ENCODE measurements around the gene PRPF6. TPM values are rescaled to one million over a fixed set of nuclear protein-coding genes. Genes with fewer than 3 reads are reported as not detected.

PRPF6 gene
- total and polyA plus RNA-seq, 9 donors: 42.8 to 64.4 (median 57.6) TPM

DNA sequence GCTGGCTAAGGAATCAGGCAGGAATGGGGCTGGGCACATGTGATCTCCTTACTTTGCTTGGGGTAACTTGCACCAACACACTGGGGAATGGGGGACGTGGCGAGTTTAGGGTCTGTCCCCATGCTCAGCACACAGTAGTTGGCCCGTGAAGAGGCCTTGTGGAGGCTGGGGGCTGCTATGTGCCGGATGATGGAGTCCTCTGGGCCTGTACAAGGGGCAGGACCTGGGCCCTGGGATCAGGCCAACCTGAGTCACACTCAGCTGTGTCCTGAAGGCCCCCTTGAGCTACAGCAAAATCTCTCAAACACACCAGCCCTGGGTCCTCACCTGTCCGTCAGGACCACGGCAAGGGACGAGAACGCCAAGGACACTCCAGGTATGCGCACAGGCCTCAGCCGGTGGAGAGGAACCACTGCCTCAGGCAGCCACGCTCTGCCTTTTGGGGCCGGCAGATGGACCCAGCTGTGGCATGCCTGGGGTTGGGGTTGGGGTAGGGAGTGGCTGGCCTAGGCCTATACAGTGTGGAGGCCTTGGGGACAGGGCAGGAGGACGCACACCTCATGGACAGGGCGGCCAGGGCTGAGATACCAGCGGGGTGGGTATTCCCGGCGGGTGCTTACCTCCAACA lies 35.8 kb upstream of the PRPF6 start:
- H3K9me3 ChIP-seq (replicated peaks; ENCODE audit: control insufficient read depth, low read depth, low read length): no peaks in the 10 kb centered on the region
- DNase-seq: peak; percentile 8
- no peak overlapping the region for H3K4me3 ChIP-seq (ENCODE audit: low read length)
- peaks cover 45% of the 10 kb centered on the region for H3K4me1 ChIP-seq (ENCODE audit: control insufficient read depth, insufficient read depth, low read length)
- no peaks in the 10 kb centered on the region for H3K27me3 ChIP-seq (ENCODE audit: control insufficient read depth, insufficient read depth, low read length)
- H3K27ac ChIP-seq (ENCODE audit: low read length): no peak overlapping the region
- WGBS (ENCODE audit: insufficient coverage): 86% methylated on average over 17 of the region's 17 CpGs
- peaks cover 56% of the 10 kb centered on the region for H3K36me3 ChIP-seq (ENCODE audit: control insufficient read depth, insufficient read depth, low read length)

GRCh38 chr20:63945921-63946920 lies 34.7 kb upstream of the PRPF6 start:
- H3K27ac ChIP-seq (ENCODE audit: low read length): no peak overlapping the region
- DNase-seq: peak; percentile 10
- WGBS (ENCODE audit: insufficient coverage): 82% methylated on average over 32 of the region's 39 CpGs
- no peak overlapping the region for H3K4me3 ChIP-seq (ENCODE audit: low read length)
- no peaks in the 10 kb centered on the region for H3K27me3 ChIP-seq (ENCODE audit: control insufficient read depth, insufficient read depth, low read length)
- no peaks in the 10 kb centered on the region for H3K9me3 ChIP-seq (replicated peaks; ENCODE audit: control insufficient read depth, low read depth, low read length)
- peaks cover 56% of the 10 kb centered on the region for H3K4me1 ChIP-seq (ENCODE audit: control insufficient read depth, insufficient read depth, low read length)
- H3K36me3 ChIP-seq (ENCODE audit: control insufficient read depth, insufficient read depth, low read length): peaks cover 46% of the 10 kb centered on the region

DNA sequence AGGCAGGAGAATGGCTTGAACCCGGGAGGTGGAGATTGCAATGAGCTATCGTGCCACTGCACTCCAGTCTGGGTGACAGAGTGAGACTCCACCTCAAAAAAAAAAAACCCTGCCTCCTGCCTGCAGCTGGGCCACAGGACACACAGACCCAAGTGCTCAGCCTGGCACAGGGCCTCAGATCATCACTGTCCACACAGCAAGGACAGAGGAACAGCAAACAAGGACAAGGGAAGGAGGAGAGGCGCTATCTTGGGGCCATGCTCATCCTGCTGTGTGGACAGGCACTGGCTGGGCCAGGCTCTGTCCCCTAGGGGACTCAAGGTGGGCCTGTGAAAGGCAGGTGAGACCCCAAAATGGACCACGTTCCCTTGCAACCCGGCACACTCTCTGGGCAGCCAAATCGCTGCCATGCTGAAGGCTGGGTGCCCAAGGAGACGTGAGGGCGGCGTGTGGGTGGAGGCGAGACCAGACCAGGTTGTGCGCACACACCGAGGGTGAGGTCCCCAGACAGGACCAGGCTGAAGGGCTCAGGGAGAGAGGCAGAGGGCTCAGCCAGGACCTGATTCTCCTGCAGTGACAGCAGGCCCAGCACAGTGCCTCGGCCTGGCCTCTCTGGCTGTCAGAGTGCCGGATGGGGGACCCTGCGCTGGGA lies 33.8 kb upstream of the PRPF6 start:
- peak; percentile 18 for DNase-seq
- no peaks in the 10 kb centered on the region for H3K9me3 ChIP-seq (replicated peaks; ENCODE audit: control insufficient read depth, low read depth, low read length)
- H3K36me3 ChIP-seq (ENCODE audit: control insufficient read depth, insufficient read depth, low read length): peaks cover 45% of the 10 kb centered on the region
- no peaks in the 10 kb centered on the region for H3K27me3 ChIP-seq (ENCODE audit: control insufficient read depth, insufficient read depth, low read length)
- WGBS (ENCODE audit: insufficient coverage): 87% methylated on average over 13 of the region's 15 CpGs
- peaks cover 65% of the 10 kb centered on the region for H3K4me1 ChIP-seq (ENCODE audit: control insufficient read depth, insufficient read depth, low read length)
- no peak overlapping the region for H3K27ac ChIP-seq (ENCODE audit: low read length)
- no peak overlapping the region for H3K4me3 ChIP-seq (ENCODE audit: low read length)

GRCh38 chr20:63947638-63948456 lies 33.1 kb upstream of the PRPF6 start:
- H3K36me3 ChIP-seq (ENCODE audit: control insufficient read depth, insufficient read depth, low read length): peaks cover 47% of the 10 kb centered on the region
- H3K27ac ChIP-seq (ENCODE audit: low read length): peak overlapping the region; percentile 55
- H3K4me1 ChIP-seq (ENCODE audit: control insufficient read depth, insufficient read depth, low read length): peaks cover 66% of the 10 kb centered on the region
- DNase-seq: peak; percentile 11
- no peak overlapping the region for H3K4me3 ChIP-seq (ENCODE audit: low read length)
- WGBS (ENCODE audit: insufficient coverage): 45% methylated on average over 26 of the region's 27 CpGs
- no peaks in the 10 kb centered on the region for H3K27me3 ChIP-seq (ENCODE audit: control insufficient read depth, insufficient read depth, low read length)
- no peaks in the 10 kb centered on the region for H3K9me3 ChIP-seq (replicated peaks; ENCODE audit: control insufficient read depth, low read depth, low read length)

DNA sequence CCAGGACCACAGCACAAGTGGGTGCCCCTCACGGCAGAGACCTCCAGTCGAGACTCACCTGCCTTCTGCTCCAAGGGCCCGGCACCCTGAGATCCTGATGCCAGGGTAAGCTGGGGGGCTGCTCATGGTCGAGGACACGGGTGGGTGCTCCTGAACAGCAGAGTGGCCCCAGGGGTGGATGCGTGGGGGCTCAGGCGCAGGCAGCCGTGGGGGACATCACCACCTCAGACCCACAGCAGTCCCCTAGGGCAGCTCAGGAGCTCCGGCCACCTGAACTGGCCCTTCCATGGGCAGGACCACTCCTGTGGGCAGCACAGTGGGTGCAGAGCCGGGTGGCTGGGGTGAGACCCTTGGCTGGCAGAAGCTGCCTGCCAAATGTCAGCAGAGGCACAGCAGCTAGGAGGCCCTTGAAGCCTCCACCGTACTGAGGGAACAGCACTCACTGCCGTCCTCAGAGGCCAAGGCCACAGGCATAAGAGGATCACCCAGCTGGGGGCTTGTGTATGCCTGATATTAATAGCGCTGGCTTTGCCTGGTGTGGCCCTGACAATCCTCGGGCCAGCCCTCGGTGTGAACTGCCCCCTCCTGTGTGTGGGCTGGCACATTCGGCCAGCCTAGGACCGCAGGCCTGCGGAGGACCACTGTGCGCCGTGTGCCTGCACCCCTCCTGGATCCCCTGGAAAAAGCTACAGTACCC lies 30.1 kb upstream of the PRPF6 start:
- Histone ChIP-seq H3K27me3 (ENCODE audit: control insufficient read depth, insufficient read depth, low read length) (no peaks in the 10 kb centered on the region), H3K9me3 (replicated peaks; ENCODE audit: control insufficient read depth, low read depth, low read length) (no peaks in the 10 kb centered on the region), H3K27ac (ENCODE audit: low read length) (peak overlapping the region; percentile 84), H3K4me1 (ENCODE audit: control insufficient read depth, insufficient read depth, low read length) (peaks cover 78% of the 10 kb centered on the region), H3K4me3 (ENCODE audit: low read length) (no peak overlapping the region), H3K36me3 (ENCODE audit: control insufficient read depth, insufficient read depth, low read length) (peaks cover 22% of the 10 kb centered on the region)
- DNase-seq: no peak
- 74% methylated on average over 17 of the region's 20 CpGs for WGBS (ENCODE audit: insufficient coverage)

GRCh38 chr20:63951398-63952209 lies 29.3 kb upstream of the PRPF6 start:
- H3K9me3 ChIP-seq (replicated peaks; ENCODE audit: control insufficient read depth, low read depth, low read length): no peaks in the 10 kb centered on the region
- 64% methylated on average over 11 of the region's 17 CpGs for WGBS (ENCODE audit: insufficient coverage)
- H3K4me1 ChIP-seq (ENCODE audit: control insufficient read depth, insufficient read depth, low read length): peaks cover 78% of the 10 kb centered on the region
- H3K27ac ChIP-seq (ENCODE audit: low read length): peak overlapping the region; percentile 84
- H3K4me3 ChIP-seq (ENCODE audit: low read length): no peak overlapping the region
- no peak for DNase-seq
- H3K27me3 ChIP-seq (ENCODE audit: control insufficient read depth, insufficient read depth, low read length): no peaks in the 10 kb centered on the region
- peaks cover 16% of the 10 kb centered on the region for H3K36me3 ChIP-seq (ENCODE audit: control insufficient read depth, insufficient read depth, low read length)

- peaks cover 81% of the 10 kb centered on the region for H3K4me1 ChIP-seq (ENCODE audit: control insufficient read depth, insufficient read depth, low read length)
- H3K9me3 ChIP-seq (replicated peaks; ENCODE audit: control insufficient read depth, low read depth, low read length): no peaks in the 10 kb centered on the region
- H3K27ac ChIP-seq (ENCODE audit: low read length): peak overlapping the region; percentile 84
- H3K4me3 ChIP-seq (ENCODE audit: low read length): no peak overlapping the region
- H3K27me3 ChIP-seq (ENCODE audit: control insufficient read depth, insufficient read depth, low read length): no peaks in the 10 kb centered on the region
- H3K36me3 ChIP-seq (ENCODE audit: control insufficient read depth, insufficient read depth, low read length): peaks cover 16% of the 10 kb centered on the region
- no peak for DNase-seq
- WGBS (ENCODE audit: insufficient coverage): 68% methylated on average over 15 of the region's 15 CpGs
Measured at GRCh38 chr20:63952210-63952535, 28.8 kb upstream of the PRPF6 start.

DNA sequence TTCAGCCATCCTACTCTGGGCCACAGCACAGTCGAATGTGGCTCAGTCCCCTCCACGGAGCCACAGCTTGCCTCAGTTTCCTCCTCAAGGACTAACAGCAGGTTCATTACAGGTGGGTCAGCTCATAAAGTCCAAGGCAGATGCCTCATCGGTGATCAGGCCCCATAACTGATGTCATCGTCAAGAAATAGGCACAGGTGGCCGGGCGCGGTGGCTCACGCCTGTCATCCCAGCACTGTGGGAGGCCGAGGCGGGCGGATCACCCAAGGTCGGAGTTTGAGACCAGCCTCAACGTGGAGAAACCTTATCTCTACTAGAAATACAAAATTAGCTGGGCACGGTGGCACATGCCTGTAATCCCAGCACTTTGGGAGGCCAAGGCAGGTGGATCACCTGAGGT lies 28.2 kb upstream of the PRPF6 start:
- Histone ChIP-seq H3K27me3 (ENCODE audit: control insufficient read depth, insufficient read depth, low read length) (no peaks in the 10 kb centered on the region), H3K27ac (ENCODE audit: low read length) (peak overlapping the region; percentile 84), H3K4me3 (ENCODE audit: low read length) (no peak overlapping the region), H3K9me3 (replicated peaks; ENCODE audit: control insufficient read depth, low read depth, low read length) (no peaks in the 10 kb centered on the region), H3K36me3 (ENCODE audit: control insufficient read depth, insufficient read depth, low read length) (peaks cover 16% of the 10 kb centered on the region), H3K4me1 (ENCODE audit: control insufficient read depth, insufficient read depth, low read length) (peaks cover 81% of the 10 kb centered on the region)
- 86% methylated on average over 8 of the region's 14 CpGs for WGBS (ENCODE audit: insufficient coverage)
- no peak for DNase-seq
